Transverse colon (tissue), 4 donors: ENCODE data around the gene EML6.

ENCODE experiments used
- CTCF ChIP-seq, 5 experiments: fragments of 200-600 bp in 3 of 5; fragments of 450-650 bp in 2 of 5; sonication (generic) in 3 of 5; IDR thresholded peaks; 1 replicate in 2 of 5; 2 replicates in 3 of 5; pipeline ENCODE4 v1.5.1; 2016 to 2017; ENCODE audit warnings: antibody characterized with exemption in 5 of 5, inconsistent platforms in 3 of 5, mild to moderate bottlenecking in 2 of 5, moderate library complexity in 1 of 5
- EP300 ChIP-seq: sonication (generic); formaldehyde crosslinking; IDR thresholded peaks from one replicate; pipeline ENCODE4 v1.6.1; 2017; ENCODE audit warnings: antibody characterized with exemption, low read depth
- POLR2A ChIP-seq: fragments of 450-650 bp; IDR thresholded peaks from one replicate; pipeline ENCODE4 v1.6.1; 2016; ENCODE audit warnings: antibody characterized with exemption, mild to moderate bottlenecking, moderate library complexity
- POLR2AphosphoS5 ChIP-seq, 3 donors: sonication (generic); formaldehyde crosslinking; IDR thresholded peaks; one replicate each; pipeline ENCODE4 v1.6.1; 2016; ENCODE audit warnings: antibody characterized with exemption in 3 of 3

- TF ChIP-seq CTCF (IDR thresholded peaks at IDR 0.05) (no peak), POLR2A (no peak), EP300 (no peak), POLR2AphosphoS5 (IDR thresholded peaks at IDR 0.05) (no peak)
Observed at GRCh38 chr2:55009277-55010060, 286.0 kb downstream of the EML6 start.
